ENCODE measurements around the gene DHX8. TPM values are rescaled to one million over a fixed set of nuclear protein-coding genes. Genes with fewer than 3 reads are reported as not detected.

Gene DHX8
- total and polyA plus RNA-seq, 2 donors (not counting 1 experiment from before 2014, with no cell fraction given) = 31.2 to 42.3 TPM

DNA sequence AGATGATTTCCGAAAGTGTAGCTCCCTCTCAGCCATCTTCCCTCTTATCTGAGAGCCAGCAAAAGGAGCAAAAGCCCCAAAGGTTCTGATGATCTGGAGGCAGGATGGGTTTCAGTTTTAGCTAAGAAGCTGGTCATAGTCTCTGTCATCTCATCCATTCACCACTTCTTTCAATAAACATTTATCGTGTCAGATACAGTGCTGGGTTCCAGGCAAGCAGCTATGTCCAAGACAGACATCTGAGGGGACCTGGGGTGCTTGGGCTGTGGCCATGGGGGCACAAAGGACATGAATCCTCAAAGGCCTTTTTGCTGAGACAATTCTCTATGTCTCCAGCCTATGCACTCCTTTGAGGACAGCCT, 63.4 kb downstream of the DHX8 start:
- no peak overlapping the region for H3K9ac ChIP-seq (ENCODE audit: insufficient read depth, low read length)
- TF ChIP-seq, protein P1, sequence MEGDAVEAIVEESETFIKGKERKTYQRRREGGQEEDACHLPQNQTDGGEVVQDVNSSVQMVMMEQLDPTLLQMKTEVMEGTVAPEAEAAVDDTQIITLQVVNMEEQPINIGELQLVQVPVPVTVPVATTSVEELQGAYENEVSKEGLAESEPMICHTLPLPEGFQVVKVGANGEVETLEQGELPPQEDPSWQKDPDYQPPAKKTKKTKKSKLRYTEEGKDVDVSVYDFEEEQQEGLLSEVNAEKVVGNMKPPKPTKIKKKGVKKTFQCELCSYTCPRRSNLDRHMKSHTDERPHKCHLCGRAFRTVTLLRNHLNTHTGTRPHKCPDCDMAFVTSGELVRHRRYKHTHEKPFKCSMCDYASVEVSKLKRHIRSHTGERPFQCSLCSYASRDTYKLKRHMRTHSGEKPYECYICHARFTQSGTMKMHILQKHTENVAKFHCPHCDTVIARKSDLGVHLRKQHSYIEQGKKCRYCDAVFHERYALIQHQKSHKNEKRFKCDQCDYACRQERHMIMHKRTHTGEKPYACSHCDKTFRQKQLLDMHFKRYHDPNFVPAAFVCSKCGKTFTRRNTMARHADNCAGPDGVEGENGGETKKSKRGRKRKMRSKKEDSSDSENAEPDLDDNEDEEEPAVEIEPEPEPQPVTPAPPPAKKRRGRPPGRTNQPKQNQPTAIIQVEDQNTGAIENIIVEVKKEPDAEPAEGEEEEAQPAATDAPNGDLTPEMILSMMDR (conservative IDR thresholded peaks at IDR 0.05 in 1 of 2, IDR thresholded peaks at IDR 0.05 in 1 of 2; ENCODE audit: low read depth in 1 of 2, low read length in 2 of 2) = no peak
- no peak for TF ChIP-seq EZH2 (IDR thresholded peaks at IDR 0.05; ENCODE audit: low read length, missing control alignments)

DNA sequence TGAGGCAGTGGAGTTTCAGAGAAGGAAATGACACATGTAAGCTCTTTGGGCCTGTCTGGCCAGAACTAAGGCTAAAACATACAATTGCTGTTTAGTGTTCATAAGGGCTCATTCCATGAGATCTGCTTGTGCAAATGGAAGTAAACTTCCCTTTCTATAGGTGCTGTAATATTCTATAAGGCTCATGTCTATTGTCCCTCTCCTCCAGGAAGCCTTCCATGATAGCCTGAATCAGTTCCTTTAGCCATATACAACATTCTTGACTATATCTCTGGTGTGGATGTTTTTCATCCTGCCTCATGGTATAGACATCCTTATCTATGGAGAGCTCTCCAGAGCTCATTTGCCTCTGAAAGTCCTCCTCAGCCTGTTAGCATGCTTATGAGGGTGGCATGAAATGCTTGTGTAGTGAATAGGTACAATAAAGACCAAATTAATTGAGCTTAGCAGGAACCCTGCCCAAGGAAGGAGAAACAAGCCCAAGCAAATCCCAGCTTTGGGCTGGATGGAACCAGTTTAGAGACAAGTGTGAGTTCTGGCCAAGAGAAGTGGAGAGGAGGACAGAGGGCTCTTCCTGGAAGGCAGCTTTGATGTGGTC, 64.0 kb downstream of the DHX8 start:
- Histone ChIP-seq H3K79me2 (ENCODE audit: control insufficient read depth, insufficient read depth, low read length) (no peaks in the 10 kb centered on the region), H3K4me2 (ENCODE audit: extremely low read depth, insufficient read depth, low read length) (no peak overlapping the region), H3K9ac (ENCODE audit: insufficient read depth, low read length) (no peak overlapping the region), H3K27ac (ENCODE audit: insufficient read depth, low read length) (no peak overlapping the region), H3K4me3 (replicated peaks in 1 of 4; ENCODE audit: control extremely low read depth in 1 of 4, insufficient read depth in 1 of 4, low read depth in 3 of 4, low read length in 4 of 4) (no peak overlapping the region), H3K27me3 (ENCODE audit: control insufficient read depth, insufficient read depth, low read length) (no peaks in the 10 kb centered on the region), H3K36me3 (ENCODE audit: control insufficient read depth, insufficient read depth, low read length) (no peaks in the 10 kb centered on the region), H2AFZ (ENCODE audit: low read length) (no peak overlapping the region), H3K4me1 (ENCODE audit: control insufficient read depth, extremely low read depth, insufficient read depth, low read length) (peaks cover 17% of the 10 kb centered on the region), H3K9me3 (ENCODE audit: control insufficient read depth, insufficient read depth, low read depth, low read length) (no peaks in the 10 kb centered on the region), H4K20me1 (ENCODE audit: control insufficient read depth, extremely low read depth, insufficient read depth, low read length) (no peaks in the 10 kb centered on the region)
- DNase-seq (ENCODE audit: low read depth in 2 of 2) = no peak
- no peak for TF ChIP-seq EZH2 (IDR thresholded peaks at IDR 0.05; ENCODE audit: low read length, missing control alignments)
- TF ChIP-seq, protein P1 (conservative IDR thresholded peaks at IDR 0.05 in 1 of 2, IDR thresholded peaks at IDR 0.05 in 1 of 2; ENCODE audit: low read depth in 1 of 2, low read length in 2 of 2) = no peak

More for the DNA sequence above, 63.4 kb downstream of the DHX8 start:
- Histone ChIP-seq H3K9me3 (ENCODE audit: control insufficient read depth, insufficient read depth, low read depth, low read length) (no peaks in the 10 kb centered on the region), H3K36me3 (ENCODE audit: control insufficient read depth, insufficient read depth, low read length) (no peaks in the 10 kb centered on the region), H3K79me2 (ENCODE audit: control insufficient read depth, insufficient read depth, low read length) (no peaks in the 10 kb centered on the region), H3K27ac (ENCODE audit: insufficient read depth, low read length) (no peak overlapping the region), H4K20me1 (ENCODE audit: control insufficient read depth, extremely low read depth, insufficient read depth, low read length) (no peaks in the 10 kb centered on the region), H3K27me3 (ENCODE audit: control insufficient read depth, insufficient read depth, low read length) (no peaks in the 10 kb centered on the region), H3K4me2 (ENCODE audit: extremely low read depth, insufficient read depth, low read length) (peak overlapping the region; percentile 98), H3K4me3 (replicated peaks in 1 of 4; ENCODE audit: control extremely low read depth in 1 of 4, insufficient read depth in 1 of 4, low read depth in 3 of 4, low read length in 4 of 4) (no peak overlapping the region), H2AFZ (ENCODE audit: low read length) (no peak overlapping the region), H3K4me1 (ENCODE audit: control insufficient read depth, extremely low read depth, insufficient read depth, low read length) (peaks cover 17% of the 10 kb centered on the region)
- DNase-seq (ENCODE audit: low read depth in 2 of 2) = no peak

DNA sequence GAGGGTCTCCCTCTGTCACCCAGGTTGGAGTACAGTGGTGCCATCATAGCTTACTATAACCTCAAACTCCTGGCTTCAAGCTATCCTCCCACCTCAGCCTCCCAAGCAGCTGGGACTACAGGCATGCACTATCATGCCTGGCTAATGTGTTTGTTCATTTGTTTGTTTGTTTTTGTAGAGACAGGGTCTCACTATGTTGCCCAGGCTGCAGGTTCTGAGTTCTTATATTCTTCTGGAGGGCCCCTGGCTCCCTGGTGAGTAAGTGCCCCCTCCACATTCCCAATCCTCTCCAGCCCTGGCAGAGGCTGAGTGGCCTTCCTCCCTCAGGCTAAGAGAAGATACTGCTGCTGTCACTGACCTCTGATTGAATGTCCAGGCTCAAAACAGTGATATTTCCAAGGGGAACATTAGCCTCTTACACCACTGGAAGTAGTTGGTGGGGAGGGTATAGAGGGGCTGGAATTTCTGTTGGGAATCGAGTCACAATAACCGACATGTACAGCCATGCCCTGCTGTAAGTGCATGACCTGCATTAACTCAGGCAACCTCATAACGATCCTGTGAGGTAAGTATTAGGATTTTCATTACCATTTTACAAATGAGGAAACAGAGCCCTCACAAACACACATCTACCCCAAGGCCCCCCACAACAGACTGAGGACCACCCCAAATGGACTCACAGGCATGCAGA, 65.1 kb downstream of the DHX8 start:
- Histone ChIP-seq H3K27ac (ENCODE audit: insufficient read depth, low read length) (no peak overlapping the region), H2AFZ (ENCODE audit: low read length) (no peak overlapping the region), H3K4me3 (replicated peaks in 1 of 4; ENCODE audit: control extremely low read depth in 1 of 4, insufficient read depth in 1 of 4, low read depth in 3 of 4, low read length in 4 of 4) (no peak overlapping the region), H3K36me3 (ENCODE audit: control insufficient read depth, insufficient read depth, low read length) (no peaks in the 10 kb centered on the region), H4K20me1 (ENCODE audit: control insufficient read depth, extremely low read depth, insufficient read depth, low read length) (no peaks in the 10 kb centered on the region), H3K27me3 (ENCODE audit: control insufficient read depth, insufficient read depth, low read length) (no peaks in the 10 kb centered on the region), H3K79me2 (ENCODE audit: control insufficient read depth, insufficient read depth, low read length) (no peaks in the 10 kb centered on the region), H3K9me3 (ENCODE audit: control insufficient read depth, insufficient read depth, low read depth, low read length) (no peaks in the 10 kb centered on the region), H3K9ac (ENCODE audit: insufficient read depth, low read length) (no peak overlapping the region), H3K4me1 (ENCODE audit: control insufficient read depth, extremely low read depth, insufficient read depth, low read length) (peaks cover 13% of the 10 kb centered on the region), H3K4me2 (ENCODE audit: extremely low read depth, insufficient read depth, low read length) (no peak overlapping the region)
- no peak for TF ChIP-seq EZH2 (IDR thresholded peaks at IDR 0.05; ENCODE audit: low read length, missing control alignments)
- TF ChIP-seq, protein P1 (conservative IDR thresholded peaks at IDR 0.05 in 1 of 2, IDR thresholded peaks at IDR 0.05 in 1 of 2; ENCODE audit: low read depth in 1 of 2, low read length in 2 of 2) = no peak
- no peak for DNase-seq (ENCODE audit: low read depth in 2 of 2)
